GM21447 (cell line): Measurements from ENCODE around the gene PGD.
"Not testable (repeated sequence)": the region's sequence is repeated elsewhere in the genome, so short reads cannot be mapped to it uniquely, and the experiment has no call there.

Experiments
- ATAC-seq: cut with Tn5 transposase; IDR thresholded peaks from one replicate; pipeline ENCODE4 v1.9.1; 2021; ENCODE audit not compliant: unreplicated experiment

Gene PGD

DNA sequence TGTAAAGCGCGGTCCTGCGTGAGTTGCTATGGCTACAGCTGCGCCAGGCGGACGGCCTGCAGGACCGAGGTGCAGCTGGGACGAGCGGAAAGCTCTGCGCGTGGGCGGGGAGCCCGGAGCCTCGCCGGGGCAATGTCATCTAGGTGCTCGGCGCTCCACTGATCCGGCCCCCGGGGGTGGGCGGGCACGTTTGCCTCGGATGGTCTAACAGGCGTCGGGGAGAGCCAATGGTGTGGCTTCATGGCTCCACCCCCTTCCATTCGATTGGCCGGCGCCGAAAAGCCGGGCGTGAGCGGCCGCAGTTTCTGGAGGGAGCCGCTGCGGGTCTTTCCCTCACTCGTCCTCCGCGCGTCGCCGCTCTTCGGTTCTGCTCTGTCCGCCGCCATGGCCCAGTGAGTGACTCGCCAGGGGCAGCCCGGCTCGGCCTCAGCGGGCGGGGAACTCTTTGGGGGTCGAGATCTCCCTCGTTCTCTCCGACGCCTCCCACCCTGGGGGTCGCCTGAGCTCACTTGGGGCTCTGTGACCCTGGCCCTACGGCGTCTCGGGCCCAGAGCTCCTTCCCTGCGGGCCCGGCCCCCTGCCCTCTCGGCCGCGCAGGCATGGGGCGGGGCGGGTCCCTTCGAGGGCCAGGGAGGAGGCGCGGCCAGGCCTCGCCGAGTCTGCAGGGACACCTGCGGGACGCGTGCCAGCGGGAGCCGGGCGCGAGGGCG lies at the start of gene PGD:
Gene PGD, plus strand, starts transcription at position 331 of the 710 bp plus-strand sequence. Its CDS starts 54 bp downstream, at position 385.
- peak; percentile 92 for ATAC-seq

DNA sequence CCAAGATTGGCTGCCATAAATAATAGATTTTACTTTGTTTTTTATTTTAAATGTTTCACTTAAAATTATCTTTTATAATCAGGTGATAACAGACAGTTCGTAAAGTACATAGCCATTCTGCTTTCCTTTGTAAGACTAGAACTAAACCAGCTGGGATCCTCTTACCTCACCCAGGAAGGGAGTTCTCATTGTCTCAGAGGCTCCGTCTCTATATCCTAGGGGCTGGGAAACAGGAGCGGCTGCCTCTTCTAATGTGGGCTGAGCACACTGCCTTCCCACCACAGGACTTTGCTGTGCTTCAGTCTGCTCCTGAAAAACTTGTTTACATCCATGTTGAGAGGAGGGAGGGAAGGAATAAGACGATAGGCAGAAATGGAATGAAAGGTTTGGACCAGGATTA lies 45.6 kb upstream of the PGD start:
- ATAC-seq = no peak

DNA sequence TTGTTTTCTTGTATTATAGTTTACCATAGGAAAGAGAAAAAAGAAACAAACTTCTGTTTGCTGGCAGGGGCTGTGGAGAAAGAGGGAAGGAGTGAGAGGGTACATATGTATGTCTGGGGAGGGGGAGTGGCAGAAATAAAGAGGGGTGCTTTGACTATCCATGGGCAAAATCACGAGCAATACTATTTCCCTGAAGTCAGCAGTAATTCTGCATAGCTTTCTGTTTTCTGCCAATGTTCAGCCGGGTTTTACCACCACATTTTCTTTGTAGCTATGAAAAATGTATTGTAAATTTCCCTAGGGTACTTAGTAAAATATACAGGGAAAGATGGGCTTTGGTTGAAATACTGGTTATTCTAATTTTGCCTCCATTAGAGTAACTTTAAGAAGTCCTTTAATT lies 45.2 kb upstream of the PGD start:
- ATAC-seq = no peak

DNA sequence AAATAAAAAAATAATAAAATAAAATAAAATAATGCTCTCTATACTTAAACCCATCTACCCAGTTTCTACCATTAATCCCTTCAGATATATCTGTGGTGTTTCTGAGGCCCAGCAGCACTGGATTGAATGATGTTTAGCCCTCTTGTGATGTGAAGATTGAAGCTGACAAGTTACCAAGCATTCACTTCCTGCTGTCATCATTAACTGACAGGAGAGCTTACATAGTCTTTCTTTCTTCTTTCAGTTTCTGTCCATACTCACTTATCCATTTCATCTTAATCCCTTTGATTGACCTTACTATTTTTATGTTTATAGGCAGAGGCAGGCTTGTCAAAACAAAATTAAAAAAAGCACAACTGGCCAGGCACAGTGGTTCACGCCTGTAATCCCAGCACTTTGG lies 38.8 kb upstream of the PGD start:
- no peak for ATAC-seq

DNA sequence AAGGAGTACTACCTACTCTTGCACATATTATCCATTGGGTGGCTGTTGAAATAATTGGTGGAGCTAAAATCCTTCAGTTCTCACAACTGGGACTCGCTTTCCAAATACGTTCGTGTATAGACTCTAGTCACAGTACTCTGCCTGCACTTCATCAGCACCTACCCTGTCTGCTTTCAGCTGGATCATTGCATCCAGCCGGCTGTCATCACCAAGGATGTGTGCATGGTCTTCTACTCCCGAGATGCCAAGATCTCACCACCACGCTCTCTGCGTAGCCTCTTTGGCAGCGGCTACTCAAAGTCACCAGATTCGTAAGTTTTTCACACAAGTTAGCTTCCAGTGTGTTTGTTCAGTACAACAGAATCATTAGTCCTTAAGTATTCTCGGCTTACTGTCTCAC lies 37.3 kb upstream of the PGD start:
- ATAC-seq = no peak

DNA sequence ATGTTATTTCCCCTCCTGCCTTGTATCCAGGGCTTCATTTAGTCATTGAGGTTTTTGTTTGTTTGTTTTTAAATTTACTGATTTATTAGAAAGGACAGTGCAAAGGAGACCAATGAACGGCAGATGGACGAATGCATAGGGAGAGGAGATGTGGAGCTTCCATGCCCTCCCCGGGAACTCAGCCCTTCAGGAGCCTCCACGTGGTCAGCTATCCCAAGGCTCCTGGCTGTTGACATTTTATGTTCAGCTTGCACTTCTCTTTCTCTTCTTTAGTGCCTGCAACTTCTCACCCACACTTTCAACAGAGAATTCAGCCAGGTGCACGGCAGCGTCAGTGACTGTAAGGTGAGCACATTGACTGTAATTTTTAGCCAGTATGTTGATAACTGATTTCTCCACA lies 30.7 kb upstream of the PGD start:
- ATAC-seq = no peak

DNA sequence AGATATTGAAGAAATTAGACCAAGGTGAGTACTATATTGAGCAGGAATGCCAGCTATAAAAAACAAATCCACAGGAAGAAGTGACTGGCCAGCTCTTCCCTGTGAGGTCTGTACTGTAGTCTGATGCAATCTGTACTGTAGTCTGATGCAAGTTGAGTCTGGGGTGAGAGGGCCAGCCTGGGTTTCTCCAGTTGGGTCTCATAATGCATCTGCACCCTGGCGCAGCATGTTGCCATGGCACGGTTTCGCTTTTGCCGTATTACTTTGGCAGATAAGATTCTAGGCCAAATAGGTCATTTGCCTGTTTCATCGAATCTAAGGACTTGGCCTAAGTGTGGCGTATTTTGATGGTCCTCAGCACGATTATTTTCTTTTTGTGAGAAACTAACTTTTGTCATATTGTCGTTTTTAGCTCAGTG lies 24.4 kb upstream of the PGD start:
- ATAC-seq = no peak

DNA sequence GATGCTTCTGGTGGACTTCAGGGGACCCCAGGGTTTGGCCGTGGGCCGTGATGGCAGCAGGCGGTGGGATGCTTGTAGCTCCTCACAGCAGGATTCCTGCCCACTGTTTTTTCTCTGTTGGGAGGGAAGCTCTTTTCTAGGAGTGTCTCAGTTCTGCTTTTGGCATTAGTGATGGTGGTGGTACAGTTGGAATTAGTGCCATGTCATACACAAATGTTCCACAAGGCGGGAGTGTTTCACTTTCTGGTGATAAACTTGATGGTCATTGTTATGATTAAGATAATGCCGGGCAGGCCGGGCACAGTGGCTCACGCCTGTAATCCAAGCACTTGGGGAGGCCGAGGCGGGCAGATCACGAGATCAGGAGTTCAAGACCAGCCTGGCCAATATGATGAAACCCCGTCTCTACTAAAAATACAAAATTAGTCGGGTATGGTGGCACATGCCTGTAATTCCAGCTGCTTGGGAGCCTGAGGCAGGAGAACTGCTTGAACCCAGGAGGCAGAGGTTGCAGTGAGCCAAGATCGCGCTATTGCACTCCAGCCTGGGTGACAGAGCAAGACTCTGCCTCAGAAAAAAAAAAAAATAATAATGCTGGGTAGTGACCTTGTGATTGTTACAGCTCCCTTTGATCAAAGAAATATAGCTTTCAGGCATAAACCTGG lies 21.4 kb upstream of the PGD start:
- not testable (repeated sequence) for ATAC-seq

DNA sequence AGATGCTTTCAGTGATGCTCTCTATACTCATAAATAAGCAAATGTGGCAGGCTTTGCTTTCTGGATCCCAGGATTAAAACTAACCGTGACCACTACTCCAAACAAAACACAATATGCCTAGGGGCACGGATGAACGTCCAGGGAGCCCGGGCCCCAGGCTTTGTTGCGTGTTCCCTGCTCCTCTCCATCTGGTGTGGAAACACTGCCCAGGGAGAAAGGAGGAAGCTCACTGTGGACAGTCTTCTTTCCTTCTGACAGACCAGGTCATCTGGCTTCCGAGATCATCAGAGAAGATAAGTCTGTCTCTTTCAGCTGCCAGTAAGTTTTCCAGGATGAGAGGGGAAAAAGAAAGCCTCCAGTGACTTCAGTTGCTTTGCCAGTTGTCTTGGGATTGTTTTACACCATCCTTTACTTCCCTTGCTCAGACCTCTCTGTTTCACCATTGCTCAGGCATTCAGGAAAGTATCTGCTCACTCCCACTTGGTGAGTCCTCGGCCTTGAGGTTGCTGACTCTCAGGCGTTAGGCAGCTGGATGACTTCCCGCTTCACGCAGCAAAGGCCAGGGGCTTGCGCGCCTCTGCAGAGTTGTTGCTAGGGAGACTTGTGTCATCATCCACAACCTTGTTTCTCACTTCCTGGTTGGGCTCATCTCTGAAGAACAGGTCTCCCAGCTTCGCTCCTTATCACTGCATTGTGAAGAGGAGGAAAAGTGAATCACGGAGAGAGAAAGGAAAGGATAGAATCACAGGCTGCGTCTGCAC lies 20.6 kb upstream of the PGD start:
- no peak for ATAC-seq

DNA sequence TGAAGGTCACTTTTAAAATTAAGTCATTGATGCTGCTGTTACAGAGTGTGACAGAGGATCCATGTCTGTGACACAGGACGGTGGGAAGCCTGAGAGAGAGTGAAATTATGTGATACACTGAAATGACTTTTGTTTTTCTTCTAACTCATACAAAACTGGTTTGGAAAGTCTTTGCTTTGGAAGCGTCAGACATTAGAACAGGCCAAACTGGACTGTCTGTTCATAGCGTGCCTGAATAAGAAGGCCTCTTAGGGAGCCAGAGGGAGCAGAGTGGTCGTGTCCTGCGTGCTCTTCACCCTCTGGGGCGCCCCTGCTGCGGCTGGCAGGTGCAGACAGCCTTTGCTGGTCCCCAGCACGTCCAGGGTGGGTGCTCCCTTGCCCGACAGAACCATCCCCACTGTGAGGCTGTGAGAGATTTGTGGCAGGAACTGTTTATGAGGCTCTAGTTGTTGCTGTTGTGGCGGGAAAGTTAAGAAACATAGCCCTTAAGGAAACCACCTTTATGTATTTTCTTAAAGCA lies 19.7 kb upstream of the PGD start:
- no peak for ATAC-seq

DNA sequence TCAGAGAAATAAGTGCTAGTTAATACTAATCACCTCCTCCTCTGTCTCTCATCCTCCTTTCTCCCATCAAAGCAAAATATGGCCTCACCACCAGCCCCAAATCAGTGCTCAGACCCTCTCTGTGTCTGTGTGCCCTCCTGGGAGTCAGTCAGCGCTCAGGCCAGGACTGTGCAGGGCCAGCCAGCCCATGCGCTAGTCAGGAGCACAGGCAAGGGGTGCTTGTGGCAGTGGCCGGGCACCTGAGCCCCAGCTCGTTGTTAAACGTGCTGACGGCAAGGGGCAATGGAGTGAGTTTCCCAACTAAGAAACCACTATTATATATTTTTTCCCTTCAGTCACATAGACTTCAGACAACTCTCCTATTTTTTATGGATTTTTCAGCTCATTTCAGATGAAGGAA lies 19.2 kb upstream of the PGD start:
- no peak for ATAC-seq

DNA sequence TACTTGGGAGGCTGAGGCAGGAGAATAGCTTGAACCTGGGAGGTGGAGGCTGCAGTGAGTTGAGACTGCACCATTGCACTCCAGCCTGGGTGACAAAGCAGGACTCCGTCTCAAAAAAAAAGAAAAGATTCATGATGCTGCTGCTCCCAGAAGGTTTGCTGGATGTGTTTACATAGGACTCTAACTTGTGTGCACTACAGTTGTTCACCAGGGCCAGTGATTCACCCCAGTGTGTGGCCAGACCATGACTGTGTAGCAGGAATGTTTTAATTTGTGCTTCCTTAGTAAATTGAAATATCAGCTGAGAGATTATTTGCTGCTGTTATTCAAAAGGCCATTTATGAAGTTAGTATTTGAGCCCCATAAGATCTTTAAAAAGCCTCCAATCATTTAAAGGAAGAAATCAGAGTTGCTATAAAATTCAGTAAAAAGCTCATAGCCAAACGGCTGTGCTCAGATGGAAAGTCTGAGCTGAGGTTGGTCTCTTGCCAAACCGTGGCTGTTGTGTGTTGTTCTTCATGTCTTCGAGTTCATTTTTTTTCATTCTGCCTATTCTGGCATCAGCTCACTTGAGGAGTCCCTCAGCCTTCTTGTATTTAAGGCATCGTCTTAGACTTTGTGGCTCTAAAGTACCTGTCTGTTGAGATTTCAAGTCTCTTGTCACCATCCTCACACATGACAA lies 18.1 kb upstream of the PGD start:
- no peak for ATAC-seq

DNA sequence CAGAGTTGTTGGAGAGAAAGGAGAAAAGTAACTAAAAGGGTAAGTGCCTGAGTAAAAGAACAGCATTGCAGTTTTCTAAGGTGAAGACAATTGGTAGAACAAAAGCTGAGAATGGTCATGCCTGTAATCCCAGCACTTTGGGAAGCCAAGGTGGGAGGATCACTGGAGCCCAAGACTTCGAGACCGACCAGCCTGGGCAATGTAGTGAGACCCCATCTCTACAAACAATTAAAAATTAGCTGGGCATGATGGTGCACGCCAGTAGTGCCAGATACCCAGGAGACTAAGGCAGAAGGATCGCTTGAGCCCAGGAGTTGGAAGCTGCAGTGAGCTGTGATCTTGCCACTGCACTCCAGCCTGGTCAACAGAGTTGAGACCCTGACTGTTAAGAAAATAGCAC lies 15.2 kb upstream of the PGD start:
- ATAC-seq = no peak

DNA sequence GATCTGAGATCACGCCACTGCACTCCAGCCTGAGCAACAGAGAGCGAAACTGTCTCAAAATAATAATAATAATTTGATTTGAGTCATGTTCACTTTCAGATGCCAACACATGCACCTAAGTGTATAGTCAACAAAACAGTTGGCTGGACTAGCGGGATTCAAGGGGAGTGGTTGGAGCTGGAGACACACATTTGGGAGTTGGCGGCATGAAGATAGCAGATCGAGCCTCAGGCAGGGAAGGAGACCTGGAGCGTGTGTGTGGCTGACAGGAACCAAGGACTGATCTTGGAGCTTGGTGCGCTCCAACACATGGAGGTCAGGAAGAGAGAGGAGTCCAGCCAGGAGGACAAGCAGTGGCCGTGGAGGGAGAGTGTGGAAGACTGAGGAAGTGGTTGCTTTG lies 14.6 kb upstream of the PGD start:
- ATAC-seq = no peak

DNA sequence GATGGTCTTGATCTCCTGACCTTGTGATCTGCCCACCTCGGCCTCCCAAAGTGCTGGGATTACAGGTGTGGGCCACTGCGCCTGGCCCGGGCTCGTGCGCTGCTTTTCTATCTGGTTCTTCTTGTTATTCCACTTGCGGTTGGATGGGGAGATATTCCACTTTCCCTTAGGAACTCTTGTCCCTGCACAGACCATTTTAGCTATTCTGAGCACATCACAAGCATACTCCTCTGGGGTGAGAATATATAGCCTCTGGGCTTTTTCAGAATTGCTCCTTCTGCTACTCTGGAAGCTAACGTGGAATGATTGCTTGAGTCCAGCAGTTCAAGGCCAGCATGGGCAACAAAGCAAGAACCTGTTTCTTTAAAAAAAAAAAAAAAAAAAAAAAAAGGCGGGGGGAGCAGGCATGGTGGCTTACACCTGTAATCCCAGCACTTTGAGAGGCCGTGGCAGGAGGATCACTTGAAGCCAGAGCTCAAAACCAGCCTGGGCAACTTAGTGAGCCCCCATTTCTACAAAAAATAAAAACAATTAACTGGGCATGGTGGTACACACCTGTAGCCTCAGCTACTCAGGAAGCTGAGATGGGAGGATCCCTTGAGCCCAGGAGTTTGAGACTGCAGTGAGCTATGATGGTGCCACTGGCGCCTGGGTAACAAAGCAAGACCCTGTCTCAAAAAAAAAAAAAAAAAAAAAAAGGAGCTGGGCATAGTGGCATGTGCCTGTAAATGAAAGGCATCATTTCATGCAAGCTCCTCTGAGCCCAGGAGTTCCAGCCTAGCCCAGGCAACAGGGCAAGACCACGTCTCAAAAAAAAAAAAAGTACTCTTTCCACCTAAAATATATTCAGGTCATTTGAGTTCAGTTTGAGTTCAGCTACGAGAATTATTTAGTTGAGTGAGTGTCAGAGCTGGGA lies 11.8 kb upstream of the PGD start:
- ATAC-seq = no peak

DNA sequence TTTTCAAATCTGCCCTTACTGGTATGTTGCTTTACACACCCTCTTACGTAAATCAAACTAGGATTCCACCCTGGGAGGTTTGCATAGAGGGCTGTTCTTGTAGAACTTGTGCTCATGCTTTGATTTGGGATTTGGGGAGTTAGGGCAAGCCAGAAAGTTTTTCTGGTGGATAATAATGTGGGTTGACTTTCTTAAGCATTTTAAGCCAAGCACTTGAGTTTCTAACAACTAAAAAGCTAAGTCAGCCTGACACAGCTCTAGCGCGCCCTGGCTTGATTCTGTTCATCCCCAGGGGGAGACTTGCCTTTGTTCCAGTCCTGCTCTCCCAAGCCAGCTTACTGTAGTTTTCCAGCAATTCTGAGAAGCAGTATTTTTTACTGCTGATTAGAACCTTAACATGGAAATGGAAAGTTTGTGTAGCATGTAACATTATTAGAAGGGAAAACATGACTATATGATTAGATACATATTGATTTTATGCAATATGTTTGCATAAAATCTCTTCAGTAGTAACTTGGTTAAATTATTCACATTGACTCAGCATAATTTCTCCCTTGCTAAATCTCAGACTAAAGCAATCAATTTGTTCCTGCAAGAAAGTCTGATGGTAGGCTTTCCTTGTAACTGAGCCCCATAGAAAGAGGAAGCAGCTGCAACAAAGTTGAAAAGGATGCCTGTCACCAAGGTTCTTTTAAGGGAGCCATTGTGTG lies 11.0 kb upstream of the PGD start:
- ATAC-seq = no peak

DNA sequence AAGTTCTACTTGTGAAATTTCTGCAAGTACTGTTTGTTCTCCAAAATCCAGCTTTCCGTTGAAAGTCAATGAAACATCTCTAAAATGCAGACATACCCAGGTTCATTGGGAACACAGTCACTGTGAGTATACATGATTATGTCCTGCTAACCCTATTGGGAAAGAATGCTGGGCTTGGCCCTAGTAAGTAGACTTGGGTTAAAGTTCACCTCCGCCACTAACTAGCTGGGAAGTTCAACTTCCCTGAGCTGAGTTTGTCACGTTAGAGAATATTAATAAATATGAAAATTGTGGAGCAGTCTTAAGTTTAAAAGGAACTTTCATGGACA lies 10.5 kb upstream of the PGD start:
- no peak for ATAC-seq

DNA sequence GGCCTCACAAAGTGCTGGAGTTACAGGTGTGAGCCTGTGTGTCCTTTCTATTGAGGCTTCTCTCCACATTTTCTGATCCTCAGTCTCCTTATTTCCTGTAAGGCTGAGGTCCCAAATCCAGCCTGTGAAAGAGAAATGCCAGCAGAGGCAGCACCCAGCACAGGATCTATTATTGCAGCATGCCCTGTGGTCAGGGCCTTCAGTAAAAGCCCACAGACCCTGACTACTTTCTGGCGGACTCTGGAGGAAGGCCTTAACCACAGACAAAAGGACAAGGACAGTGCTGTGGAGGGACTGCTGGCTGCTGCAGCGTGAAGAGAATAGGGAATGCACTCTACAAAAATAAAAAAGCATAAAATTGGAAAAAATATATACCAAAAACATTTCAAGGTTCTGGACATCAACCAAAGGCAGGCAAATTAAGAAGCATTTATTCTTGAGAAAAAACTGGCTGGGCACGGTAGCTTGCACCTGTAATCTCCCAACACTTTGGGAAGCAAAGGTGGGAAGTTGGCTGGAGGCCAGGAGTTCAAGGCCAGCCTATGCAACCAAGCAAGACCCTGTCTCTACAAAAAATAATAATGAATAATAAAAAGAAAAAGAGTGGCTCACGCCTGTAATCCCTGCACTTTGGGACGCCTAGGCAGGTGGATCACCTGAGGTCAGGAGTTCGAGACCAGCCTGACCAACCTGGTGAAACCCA lies 9.4 kb upstream of the PGD start:
- ATAC-seq = no peak

DNA sequence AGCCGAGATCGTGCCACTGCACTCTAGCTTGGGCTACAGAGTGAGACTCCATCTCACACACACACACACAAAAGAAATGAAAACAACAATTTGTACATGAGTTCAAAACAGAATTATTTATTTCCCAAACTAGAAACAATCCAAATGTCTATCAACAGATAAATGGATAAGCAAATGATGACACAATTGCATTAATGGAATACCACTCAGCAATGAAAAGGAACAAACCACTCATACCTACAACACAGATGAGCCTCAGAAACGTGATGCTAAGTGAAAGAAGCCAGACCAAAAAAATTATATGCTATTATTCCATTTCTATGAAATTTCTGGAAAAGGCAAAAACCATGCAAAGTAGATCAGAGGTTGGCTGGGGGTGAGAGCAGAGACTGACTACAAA lies 2.0 kb upstream of the PGD start:
- no peak for ATAC-seq
